Pancreas (tissue), 10 donors: ENCODE results near the gene MBD6. TPM values are rescaled to one million over a fixed set of nuclear protein-coding genes. Genes with fewer than 3 reads are reported as not detected.
"Not testable (repeated sequence)": the region's sequence is repeated elsewhere in the genome, so short reads cannot be mapped to it uniquely, and the experiment has no call there.

Experiments used
- ATAC-seq, 4 donors: fragments of 200-7000 bp; cut with Tn5 transposase; one replicate each; pipeline versions ENCODE4 v1.8.0 to v1.9.1; 2020; ENCODE audit warnings: mild to moderate bottlenecking in 4 of 4, moderate library complexity in 4 of 4
- DNase-seq, 6 donors: peaks; one replicate each; pipeline ENCODE4 v3.0.0-alpha.2; 2020
- FAIRE-seq: peaks from 2 replicates; lab custom pipeline; 2012; peaks lifted over from hg19 to GRCh38; lab: Jason Lieb, UNC
- H3K27ac ChIP-seq, 4 donors: fragments of 200-600 bp; sonication (generic); 1 replicate in 3 of 4; 2 replicates in 1 of 4; pipeline versions ENCODE4 v1.5.0 to v1.8.0; 2020
- H3K27me3 ChIP-seq, 4 donors: fragments of 200-600 bp; one replicate each; pipeline ENCODE4 v1.8.0; 2021
- H3K36me3 ChIP-seq, 3 donors: fragments of 200-600 bp; sonication (generic) in 1 of 3; one replicate each; pipeline versions ENCODE4 v1.5.0 to v1.8.0; 2020 to 2021
- H3K4me1 ChIP-seq, 3 donors: fragments of 200-600 bp; one replicate each; pipeline ENCODE4 v1.8.0; 2021
- H3K4me3 ChIP-seq, 4 donors: fragments of 200-600 bp; sonication (generic) in 2 of 4; one replicate each; pipeline versions ENCODE4 v1.5.0 to v1.8.0; 2020 to 2021
- H3K9me3 ChIP-seq, 4 donors: fragments of 200-600 bp; one replicate each; pipeline ENCODE4 v1.8.0; 2021
- WGBS, 2 donors: extraction: QIAGEN DNeasy Blood & Tissue Kit; methylation state at CpG; one replicate each; pipeline ENCODE4 v1.1.7; 2013; 5-methylcytosine and 5-hydroxymethylcytosine counted together
- intact Hi-C, 3 donors: fragments of 100-400 bp; cut with DNase I; formaldehyde crosslinking; loops; one replicate each; pipeline versions ENCODE4 v1.11.1 to v1.14.2; 2022
- polyA plus RNA-seq, 2 donors: library from polyadenylated mRNA; stranded (reverse); fragments of 200-250 nt; gene quantifications; one replicate each; pipeline ENCODE4 v1.2.3, GENCODE V29; 2013
- total RNA-seq, 6 donors: library from RNA; stranded (reverse); fragmentation: NEBNext Ultra II Directional in 4 of 6; extraction: Animal tissue kit (Norgen Biotek cat#: 25700) in 4 of 6; gene quantifications; one replicate each; pipeline versions ENCODE4 v1.2.1 to v1.2.4, GENCODE V29; 2021 to 2023
- TF ChIP-seq, protein P1 (sequence below), 4 donors: fragments of 200-600 bp; sonication (generic) in 3 of 4; IDR thresholded peaks; one replicate each; pipeline versions ENCODE4 v1.5.0 to v1.8.0; 2021; ENCODE audit warnings: antibody characterized with exemption in 4 of 4
- donor health status: healthy with polysubstance abuse.
- donor health status: DM: no; HTN: no; CAD: no; lungs with moderate emphysema.
- donor health status: DM: no; HTN: no; CAD: no.
- donor health status: control.
- donor health status: control.
- donor health status: Bipolar disorder and iron deficiency.
- donor health status: DM: yes; HTN: yes; CAD: no.
- donor health status: DM: no; HTN: no; CAD: no.
- donor health status: DM: no; HTN: no; CAD: no.
- donor health status: DM: yes; HTN: yes; CAD: no.

The MBD6 gene
- total and polyA plus RNA-seq, 8 donors, result 37.4 to 87.1 (median 51.9) TPM

DNA sequence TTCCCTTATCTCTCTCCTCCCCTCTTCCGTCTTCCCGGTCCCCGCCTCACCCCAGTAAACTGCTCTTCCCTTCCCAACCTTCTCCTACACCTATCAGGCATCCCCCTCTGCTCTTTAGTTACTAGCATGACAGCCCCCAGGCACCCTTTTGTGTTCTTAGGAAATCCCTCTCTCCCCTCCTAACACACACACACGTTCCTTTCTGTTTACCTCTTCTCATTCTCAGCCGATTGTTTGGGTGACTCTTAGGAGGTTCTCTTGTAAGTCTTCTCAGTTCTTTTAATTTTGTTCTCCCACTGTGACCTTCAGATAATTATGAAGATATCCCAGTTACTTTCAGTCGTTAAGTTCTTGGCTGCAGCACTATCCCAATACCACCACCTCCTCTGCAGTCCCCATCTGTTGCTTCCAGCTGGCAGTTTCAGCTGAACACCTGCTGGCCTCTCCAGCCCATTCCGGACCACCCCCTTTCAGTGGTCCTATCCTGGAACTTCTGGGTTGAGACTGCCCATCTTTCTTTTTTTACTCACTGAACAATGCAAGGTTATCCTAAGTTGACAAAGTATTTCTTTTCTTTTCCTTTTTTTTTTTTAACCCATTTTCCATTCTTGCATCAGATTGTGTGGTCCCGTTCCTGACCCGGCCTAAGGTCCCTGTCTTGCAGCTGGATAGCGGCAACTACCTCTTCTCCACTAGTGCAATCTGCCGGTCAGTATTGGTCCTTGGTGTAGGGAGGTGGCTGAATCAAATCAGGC lies 34.0 kb upstream of the MBD6 start:
- no peaks in the 10 kb centered on the region for H3K27me3 ChIP-seq
- peaks cover 0 to 21% (median 13%) of the 10 kb centered on the region in 3 donors for H3K36me3 ChIP-seq
- H3K9me3 ChIP-seq, result no peaks in the 10 kb centered on the region
- ATAC-seq (peak in 2 of 4 donors; percentile 14 to 17), DNase-seq (peak in 1 of 6 donors; percentile 38), FAIRE-seq (no peak)
- H3K4me3 ChIP-seq, result peak overlapping the region; percentile 53 to 93 (median 82)
- peak overlapping the region in 2 of 4 donors; percentile 6 to 50 for H3K27ac ChIP-seq
- H3K4me1 ChIP-seq, result peaks cover 0 to 10% (median 0%) of the 10 kb centered on the region in 3 donors
- 13% methylated on average over 11 of the region's 11 CpGs for whole genome bisulfite sequencing, 2 donors
- intact Hi-C loops, result no loop called here
- TF ChIP-seq, protein P1, sequence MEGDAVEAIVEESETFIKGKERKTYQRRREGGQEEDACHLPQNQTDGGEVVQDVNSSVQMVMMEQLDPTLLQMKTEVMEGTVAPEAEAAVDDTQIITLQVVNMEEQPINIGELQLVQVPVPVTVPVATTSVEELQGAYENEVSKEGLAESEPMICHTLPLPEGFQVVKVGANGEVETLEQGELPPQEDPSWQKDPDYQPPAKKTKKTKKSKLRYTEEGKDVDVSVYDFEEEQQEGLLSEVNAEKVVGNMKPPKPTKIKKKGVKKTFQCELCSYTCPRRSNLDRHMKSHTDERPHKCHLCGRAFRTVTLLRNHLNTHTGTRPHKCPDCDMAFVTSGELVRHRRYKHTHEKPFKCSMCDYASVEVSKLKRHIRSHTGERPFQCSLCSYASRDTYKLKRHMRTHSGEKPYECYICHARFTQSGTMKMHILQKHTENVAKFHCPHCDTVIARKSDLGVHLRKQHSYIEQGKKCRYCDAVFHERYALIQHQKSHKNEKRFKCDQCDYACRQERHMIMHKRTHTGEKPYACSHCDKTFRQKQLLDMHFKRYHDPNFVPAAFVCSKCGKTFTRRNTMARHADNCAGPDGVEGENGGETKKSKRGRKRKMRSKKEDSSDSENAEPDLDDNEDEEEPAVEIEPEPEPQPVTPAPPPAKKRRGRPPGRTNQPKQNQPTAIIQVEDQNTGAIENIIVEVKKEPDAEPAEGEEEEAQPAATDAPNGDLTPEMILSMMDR (IDR thresholded peaks at IDR 0.05), result no peak

DNA sequence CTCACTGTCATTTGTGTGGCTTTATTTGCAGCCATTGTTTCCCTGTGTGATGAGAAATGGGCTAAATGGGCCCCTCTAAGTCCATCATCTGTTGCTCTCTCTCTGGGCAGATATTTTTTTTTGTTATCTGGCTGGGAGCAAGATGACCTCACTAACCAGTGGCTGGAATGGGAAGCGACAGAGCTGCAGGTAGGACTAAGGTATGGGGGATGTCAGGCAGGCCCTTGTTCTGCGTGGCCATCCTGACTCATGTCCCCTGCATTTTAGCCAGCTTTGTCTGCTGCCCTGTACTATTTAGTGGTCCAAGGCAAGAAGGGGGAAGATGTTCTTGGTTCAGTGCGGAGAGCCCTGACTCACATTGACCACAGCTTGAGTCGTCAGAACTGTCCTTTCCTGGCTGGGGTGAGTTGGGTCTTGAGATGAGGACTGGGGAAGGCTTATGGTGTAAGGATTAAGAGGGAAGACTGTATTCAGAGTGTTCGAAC lies 33.4 kb upstream of the MBD6 start:
- FAIRE-seq, result no peak
- Histone ChIP-seq H3K4me1 (peaks cover 0 to 10% (median 0%) of the 10 kb centered on the region in 3 donors), H3K27ac (no peak overlapping the region), H3K9me3 (no peaks in the 10 kb centered on the region), H3K36me3 (peaks cover 0 to 21% (median 13%) of the 10 kb centered on the region in 3 donors), H3K4me3 (peak overlapping the region in 3 of 4 donors; percentile 53 to 93 (median 84)), H3K27me3 (no peaks in the 10 kb centered on the region)
- intact Hi-C loops, result no loop called here
- DNase-seq, result no peak
- 60 to 74% methylated on average over 5 of the region's 5 CpGs for WGBS, 2 donors
- no peak for ATAC-seq
- TF ChIP-seq, protein P1 (IDR thresholded peaks at IDR 0.05), result no peak

DNA sequence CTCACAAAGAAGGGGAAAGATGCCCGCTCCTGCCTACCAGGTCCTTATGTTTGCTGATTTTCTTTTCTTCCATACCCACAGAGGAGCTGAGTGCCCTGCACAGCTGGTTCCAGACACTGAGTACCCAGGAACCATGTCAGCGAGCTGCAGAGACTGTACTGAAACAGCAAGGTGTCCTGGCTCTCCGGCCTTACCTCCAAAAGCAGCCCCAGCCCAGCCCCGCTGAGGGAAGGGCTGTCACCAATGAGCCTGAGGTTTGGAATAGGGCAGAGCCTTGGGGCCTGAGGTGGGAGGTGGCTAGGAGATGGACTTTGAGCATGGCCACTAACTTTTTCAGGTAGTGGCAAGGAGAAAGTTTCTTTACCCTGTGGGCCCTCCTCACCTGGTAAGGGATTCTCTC lies 32.5 kb upstream of the MBD6 start:
- 91 to 95% methylated on average over 4 of the region's 4 CpGs for WGBS, 2 donors
- peaks cover 0 to 21% (median 13%) of the 10 kb centered on the region in 3 donors for H3K36me3 ChIP-seq
- H3K4me3 ChIP-seq, result no peak overlapping the region
- H3K4me1 ChIP-seq, result peaks cover 0 to 10% (median 0%) of the 10 kb centered on the region in 3 donors
- H3K27ac ChIP-seq, result no peak overlapping the region
- no peak for DNase-seq
- FAIRE-seq, result no peak
- intact Hi-C loops, result no loop called here
- TF ChIP-seq, protein P1 (IDR thresholded peaks at IDR 0.05), result no peak
- ATAC-seq, result no peak
- no peaks in the 10 kb centered on the region for H3K27me3 ChIP-seq
- H3K9me3 ChIP-seq, result no peaks in the 10 kb centered on the region

DNA sequence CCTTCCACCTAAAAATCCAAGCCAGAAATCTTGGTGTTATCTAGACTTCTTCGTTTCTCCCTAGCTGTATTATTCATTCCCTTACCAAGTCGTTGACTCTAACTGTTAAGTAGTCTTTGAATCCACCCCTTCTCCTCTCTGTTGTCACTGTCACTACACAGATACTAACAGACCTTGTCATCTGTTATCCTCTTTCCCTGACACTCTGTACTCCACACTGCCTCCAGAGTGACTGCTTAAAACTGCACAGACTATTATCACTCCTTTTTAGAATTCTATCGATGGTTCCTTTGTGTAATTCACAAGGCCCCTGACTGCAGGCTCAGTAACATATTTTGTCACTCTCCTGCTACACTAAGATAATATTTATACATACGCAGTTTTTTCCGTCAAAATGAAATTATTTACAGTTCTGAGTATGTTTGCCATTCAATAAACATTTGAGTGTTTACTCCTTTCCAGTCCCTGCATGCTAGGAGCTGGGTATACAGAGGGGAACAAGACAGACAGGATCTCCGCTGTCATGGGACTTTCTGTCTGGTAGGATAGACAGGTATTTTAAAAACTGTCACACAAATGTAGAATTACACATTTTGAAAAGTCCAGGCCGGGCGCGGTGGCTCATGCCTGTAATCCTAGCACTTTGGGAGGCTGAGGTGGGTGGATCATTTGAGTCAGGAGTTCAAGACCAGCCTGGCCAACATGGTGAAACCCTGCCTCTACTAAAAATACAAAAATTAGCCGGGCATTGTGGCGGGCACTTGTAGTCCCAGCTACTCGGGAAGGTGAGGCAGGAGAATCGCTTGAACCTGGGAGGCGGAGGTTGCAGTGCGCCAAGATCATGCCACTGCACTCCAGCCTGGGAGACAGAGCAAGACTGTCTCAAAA lies 31.0 kb upstream of the MBD6 start:
- Histone ChIP-seq H3K4me1 (peaks cover 0 to 10% (median 0%) of the 10 kb centered on the region in 3 donors), H3K27ac (no peak overlapping the region), H3K36me3 (peaks cover 0 to 21% (median 13%) of the 10 kb centered on the region in 3 donors), H3K4me3 (no peak overlapping the region), H3K9me3 (no peaks in the 10 kb centered on the region), H3K27me3 (no peaks in the 10 kb centered on the region)
- intact Hi-C loops, result no loop called here
- 82 to 84% methylated on average over 15 of the region's 15 CpGs for WGBS, 2 donors
- DNase-seq (peak in 1 of 6 donors; percentile 18), ATAC-seq (no peak), FAIRE-seq (no peak)
- TF ChIP-seq, protein P1 (IDR thresholded peaks at IDR 0.05), result no peak

DNA sequence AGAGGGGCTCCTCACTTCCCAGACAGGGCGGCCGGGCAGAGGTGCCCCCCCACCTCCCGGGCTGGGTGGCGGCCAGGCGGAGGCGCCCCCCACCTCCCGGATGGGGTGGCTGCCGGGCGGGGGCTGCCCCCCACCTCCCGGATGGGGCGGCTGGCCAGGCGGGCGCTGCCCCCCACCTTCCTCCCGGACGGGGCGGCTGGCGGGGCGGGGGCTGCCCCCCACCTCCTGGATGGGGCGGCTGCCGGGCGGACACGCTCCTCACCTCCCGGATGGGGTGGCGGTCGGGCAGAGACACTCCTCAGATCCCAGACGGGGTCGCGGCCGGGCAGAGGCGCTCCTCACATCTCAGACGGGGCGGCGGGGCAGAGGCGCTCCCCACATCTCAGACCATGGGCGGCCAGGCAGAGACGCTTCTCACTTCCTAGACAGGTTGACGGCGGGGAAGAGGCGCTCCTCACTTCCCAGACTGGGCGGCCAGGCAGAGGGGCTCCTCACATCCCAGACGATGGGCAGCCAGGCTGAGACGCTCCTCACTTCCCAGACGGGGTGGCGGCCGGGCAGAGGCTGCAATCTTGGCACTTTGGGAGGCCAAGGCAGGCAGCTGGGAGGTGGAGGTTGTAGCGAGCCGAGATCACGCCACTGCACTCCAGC lies 27.4 kb upstream of the MBD6 start:
- H3K27ac ChIP-seq, H3K27me3 ChIP-seq, H3K4me3 ChIP-seq, H3K9me3 ChIP-seq, ATAC-seq, H3K4me1 ChIP-seq, intact Hi-C loops, FAIRE-seq: not testable (repeated sequence)
- DNase-seq, result peak in 1 of 6 donors; percentile 44
- peaks cover 3 to 31% (median 10%) of the 10 kb centered on the region in 3 donors for H3K36me3 ChIP-seq
- WGBS, 2 donors, result 97 to 98% methylated on average over 39 to 45 of the region's 48 CpGs
